ENCODE results near the gene UBE2L3.
A peak's percentile ranks its signal among the peaks of the same experiment; 100 is the strongest.
"Not testable (repeated sequence)": the region's sequence is repeated elsewhere in the genome, so short reads cannot be mapped to it uniquely, and the experiment has no call there.

The UBE2L3 gene

DNA sequence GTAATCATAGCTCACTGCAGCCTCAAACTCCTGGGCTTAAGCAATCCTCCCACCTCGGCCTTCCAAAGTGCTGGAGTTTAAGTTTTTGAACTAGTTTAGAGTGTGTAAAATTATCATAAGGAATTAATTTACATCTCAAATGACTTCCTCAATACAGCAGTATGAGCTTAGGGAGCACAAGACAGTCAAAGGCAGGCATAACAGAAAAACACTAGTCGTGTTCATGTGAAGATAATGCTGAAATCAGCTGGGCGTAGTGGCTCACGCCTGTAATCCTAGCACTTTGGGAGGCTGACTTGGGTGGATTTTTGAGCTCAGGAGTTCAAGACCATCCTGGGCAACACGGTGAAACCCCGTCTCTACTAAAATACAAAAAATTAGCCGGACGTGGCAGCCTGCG is 36.5 kb downstream of the UBE2L3 start:
- DNase-seq, result no peak

DNA sequence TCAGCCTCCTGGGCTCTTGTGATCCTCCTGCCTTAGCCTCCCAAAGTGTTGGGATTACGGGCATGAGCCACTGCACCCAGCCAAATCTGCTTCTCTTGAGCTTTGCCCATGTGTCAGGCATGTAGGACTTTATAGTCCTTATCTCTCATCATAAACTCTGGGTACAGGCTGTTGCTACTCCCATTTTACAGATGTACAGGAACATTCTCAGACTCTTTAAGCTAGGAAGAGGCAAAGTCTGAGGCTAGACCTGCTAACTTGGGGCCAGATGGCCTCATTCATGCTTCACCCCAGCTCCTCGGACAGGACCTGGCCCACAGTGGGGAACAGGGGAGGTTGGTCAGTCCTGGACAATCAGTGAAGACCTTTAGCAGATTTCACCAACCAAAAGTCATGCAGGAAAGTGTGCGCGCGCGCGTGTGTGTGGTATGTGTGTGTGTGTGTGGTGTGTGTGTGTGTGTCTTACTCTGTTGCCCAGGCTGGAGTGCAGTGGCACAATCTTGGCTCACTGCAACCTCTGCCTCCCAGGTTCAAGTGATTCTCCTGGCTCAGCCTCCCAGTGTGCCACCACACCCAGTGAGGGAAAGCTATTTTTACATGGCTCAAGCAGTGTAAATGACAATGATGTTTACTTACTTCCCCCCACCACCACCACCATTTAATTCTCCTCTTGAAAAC is 38.5 kb downstream of the UBE2L3 start:
- no peak for DNase-seq

DNA sequence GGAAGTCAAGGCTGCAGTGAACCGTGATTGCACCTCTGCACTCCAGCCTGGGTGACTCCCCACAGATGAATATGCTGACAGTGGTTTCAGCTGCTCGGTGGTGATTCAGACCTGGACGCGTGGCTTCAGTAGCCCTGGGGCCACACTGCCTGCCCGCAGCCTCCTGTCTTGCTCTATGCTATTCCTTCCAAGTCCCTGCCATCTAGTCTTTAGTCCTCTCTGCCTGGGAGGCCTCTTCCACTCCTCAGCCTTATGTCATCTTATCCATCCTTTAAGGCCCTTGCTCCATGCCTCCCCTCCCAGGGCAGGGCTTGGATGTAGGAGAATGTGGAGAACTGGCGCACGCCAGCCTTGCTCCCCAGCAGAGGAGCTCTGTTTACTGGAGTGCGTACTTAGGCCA is 39.3 kb downstream of the UBE2L3 start:
- DNase-seq, result no peak

DNA sequence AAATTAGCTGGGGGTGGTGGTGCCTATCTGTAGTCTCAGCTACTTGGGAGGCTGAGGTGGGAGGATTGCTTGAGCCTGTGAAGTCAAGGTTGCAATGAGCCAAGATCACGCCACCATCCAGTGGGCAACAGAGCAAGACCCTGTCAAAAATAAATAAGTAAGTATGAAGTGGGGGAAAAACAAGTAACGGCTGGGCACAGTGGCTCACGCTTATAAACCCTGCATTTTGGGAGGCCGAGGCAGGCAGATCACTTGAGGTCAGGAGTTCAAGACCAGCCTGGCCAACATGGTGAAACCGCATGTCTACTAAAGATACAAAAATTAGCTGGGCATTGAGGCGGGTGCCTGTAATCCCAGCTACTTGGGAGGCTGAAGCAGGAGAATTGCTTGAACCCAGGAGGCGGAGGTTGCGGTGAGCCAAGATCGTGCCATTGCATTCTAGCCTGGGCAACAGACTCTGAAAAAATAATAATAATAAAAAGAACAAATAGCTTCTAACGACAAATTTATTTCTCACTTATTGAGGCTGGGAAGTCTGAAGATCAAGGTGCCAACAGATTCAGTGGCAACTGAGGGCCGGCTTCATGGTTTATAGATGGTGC is 42.1 kb downstream of the UBE2L3 start:
- not testable (repeated sequence) for DNase-seq

DNA sequence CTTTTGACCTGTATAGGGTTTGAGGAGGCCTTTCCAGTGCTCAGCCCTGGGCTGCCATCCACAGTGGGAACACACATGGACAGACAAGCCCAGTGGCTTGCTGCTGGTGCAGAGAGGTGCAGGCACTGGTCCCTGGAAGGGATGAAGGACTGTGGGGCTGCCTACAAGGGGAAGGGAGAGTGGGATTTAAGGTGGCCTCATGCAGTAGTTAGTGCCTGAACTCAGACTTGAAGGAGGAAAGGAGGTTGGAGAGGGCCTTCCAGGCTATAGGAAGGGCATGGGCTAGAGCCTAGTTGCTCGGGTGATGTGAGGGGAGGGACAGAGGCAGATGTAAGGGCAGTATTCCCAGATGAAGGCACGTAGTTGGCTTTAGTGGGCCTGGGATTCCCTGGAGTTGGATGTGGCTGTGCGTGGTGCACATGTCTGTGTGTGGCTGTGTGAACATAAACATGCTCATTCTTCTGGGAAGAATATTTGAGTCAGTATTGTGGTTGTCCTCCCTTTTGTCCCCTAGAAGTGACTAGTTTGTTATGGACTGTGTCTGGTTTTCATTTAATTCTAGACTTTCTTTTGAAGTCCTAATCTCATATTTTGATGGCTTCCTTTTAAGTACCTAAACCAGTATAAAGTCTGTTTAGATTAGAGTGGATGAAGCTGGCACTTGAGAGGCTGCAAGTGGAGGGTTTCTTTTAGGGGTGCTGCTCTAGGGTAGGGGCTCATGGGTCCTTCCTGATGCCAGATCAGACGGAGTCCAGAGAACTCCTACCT is 43.9 kb downstream of the UBE2L3 start:
- no peak for DNase-seq

DNA sequence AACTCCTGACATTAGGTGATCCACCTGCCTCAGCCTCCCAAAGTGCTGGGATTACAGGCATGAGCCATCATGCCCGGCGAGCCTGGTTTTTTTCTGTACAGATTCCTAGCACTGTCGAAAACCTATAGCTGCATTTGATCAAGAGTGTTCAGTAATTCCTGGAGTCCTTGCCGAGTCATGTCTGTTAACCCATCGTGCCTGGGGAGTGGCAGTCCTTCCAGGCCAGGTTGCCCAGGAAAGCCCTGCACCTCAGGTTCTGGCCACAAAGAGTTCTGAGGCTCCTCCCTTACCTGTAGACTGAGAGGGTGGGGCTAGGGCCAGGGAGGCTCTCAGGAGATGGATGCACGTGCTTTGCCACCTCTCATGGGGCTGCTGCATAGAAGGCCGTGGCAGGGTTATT is 45.3 kb downstream of the UBE2L3 start:
- DNase-seq, result no peak

DNA sequence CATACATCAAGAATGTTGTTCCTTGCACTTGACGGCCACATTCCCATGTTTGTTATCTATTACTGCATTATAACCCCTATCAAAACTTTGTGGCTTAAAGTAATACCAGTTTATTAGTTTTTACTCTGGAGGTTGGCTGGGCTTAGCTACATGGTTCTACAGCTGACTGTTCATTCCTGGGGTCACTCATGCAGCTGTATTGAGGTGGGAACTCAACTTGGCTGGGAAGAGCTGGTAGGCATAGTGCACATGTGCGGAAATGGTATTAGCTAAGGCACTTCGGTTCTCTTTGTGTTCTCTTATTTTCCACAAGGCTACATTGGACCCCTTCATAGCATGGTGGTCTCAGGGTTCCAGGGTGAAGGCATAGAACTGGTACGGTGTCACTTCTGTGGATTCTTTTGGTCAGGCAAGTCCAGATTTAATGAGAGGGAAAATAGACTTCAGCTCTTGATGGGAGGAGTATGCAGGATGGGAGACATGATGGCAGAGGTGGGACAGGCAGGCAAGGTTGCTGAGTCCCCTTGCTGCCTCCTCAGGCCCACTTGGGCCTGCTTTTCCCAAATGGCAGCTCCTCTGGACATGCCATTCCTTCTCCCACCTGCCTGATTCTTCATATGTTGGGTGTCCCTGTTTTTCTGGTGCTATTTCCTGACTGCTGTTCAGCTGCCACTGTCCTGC is 46.2 kb downstream of the UBE2L3 start:
- no peak for DNase-seq

DNA sequence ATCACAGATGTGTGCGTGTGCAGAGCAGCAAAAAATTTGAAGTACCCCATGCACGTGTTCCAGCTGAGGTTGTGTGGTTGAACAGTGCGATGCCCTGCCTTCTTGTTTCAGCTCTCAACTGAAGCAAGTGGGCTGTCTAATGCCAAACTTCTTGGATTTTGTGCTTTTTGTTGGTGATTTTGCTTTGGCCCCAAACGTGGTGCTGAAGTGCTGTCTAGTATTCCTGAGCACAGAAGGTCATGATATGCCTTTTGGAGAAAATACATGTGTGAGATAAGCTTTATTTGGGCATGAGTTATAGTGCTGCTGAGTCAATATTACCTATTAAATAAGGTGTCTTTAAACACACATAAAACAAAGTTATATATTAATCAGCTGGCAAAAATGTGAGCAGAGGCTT is 48.2 kb downstream of the UBE2L3 start:
- no peak for DNase-seq

DNA sequence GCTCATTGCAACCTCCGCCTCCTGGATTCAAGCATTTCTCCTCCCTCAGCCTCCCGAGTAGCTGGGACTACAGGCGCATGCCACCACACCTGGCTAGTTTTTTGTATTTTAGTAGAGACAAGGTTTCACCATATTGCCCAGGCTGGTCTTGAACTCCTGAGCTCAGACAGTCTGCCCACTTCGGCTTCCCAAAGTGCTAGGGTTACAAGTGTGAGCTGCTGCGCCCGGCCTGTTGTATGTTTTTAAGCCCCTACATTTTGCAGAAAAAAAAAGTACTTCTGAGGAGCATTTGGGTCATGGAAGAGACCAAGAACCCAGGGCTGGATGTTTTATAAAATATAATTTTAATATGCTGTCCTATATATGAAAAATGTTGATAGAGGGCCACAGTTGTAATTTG is 49.8 kb downstream of the UBE2L3 start:
- not testable (repeated sequence) for DNase-seq

DNA sequence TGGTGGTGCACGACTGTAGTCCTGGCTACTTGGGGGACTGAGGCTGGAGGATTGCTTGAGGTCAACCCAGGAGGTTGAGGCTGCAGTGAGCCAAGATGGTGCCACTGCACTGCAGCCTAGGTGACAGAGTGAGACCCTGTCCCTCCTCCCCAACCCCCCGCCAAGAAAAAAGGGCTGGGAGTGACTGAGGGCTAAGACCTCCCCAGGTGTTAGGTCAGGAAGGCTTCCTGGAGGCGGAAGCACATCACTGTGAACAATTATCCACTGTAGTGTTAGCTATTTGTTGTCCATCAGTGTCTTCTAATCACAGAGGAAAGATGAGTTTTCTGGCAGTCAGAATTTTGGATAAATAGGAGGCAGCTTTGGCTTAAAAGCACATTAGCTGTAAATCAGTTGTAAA is 53.5 kb downstream of the UBE2L3 start:
- no peak for DNase-seq

DNA sequence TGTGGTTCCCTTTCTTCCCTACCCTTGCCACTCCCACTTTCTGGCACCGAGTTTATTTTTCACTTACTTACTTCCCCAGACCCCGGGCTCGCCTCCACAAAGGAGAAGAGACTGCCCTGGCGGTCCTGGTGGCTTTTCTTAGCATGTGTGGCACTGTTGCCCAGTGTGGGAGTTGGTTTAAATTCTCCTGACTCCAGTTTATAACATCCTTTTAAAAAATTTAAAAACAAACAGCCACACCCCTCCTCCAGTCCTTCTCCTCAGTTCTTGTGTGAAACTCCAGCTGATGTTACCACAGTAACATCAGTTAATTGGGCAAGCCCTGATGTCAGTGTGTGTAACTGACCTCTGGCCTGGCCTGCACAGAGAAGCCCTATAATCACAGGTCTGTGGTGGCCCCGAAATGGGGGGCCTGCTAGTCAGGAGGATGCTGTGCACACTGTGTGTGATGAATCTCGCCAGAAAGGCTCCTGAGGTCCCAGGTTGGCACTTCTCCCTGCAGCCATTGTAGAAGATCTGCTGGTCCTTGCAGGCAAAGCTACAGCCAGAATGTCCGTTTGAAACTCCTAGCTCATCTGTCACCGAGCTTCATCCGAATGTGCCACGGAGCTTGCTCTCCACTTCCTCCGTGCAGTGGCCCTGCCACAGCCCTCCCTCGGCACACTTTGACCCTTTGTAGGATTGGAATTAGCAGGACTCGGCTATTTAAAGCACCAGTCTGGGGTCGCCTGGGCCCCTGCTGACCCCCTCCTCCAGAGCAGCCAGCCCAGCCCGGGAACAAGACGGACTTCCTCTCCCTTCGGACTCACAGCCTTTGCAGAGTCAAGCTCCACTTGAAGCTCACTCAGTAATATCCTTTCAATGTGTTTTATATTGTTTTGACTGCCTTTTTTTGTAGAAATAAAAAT is 54.8 kb downstream of the UBE2L3 start:
- no peak for DNase-seq

DNA sequence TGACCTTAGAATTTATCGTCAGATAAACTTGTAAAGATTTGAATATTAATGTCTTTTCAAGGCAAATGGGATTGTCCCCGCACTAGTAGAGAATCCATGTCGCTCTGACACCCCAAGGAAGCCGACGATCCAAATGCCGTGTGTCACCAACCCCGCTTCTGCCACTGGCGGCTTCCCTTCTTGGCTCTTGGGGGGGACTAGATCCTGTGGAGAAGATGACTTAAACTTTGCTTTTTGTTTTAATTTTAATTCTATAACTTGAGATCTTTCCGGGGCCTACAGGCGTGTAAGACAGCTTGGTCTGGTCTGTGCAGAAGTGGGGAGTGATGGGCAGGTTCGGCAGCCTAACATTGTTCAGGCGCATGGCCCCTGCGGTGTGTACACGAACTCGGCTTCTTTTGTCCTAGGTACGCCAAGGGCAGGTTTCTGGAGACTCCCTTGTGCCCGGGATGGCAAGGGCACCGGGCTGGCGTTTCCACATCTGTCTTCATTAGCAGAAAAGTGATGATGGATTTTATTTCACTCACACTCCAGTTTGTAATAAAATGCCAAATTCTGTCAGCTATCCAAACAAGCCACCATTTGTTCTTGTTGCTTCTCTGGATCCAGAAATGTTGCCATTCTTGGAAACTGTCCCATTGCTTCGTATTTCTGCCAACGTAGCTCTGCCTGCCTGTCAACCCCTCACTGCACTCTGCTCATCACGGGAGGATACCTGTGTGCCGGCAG is 55.6 kb downstream of the UBE2L3 start:
- no peak for DNase-seq

DNA sequence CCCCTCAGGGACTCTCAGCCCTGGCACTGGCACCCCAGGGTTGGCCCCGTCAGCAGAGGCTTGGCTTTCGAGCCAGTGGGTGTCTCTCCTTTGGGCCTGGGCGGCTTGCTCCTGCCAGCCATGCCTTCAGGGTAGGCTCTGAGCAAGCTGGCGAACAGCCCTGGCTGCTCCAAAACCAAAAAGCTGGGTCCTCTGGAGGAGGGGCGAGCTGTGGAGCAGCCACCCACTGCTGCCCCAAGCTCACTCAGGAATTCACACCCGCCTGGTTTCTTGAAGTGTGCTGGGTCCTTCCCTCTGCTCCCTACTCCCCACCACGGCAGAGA is 56.1 kb downstream of the UBE2L3 start:
- no peak for DNase-seq

DNA sequence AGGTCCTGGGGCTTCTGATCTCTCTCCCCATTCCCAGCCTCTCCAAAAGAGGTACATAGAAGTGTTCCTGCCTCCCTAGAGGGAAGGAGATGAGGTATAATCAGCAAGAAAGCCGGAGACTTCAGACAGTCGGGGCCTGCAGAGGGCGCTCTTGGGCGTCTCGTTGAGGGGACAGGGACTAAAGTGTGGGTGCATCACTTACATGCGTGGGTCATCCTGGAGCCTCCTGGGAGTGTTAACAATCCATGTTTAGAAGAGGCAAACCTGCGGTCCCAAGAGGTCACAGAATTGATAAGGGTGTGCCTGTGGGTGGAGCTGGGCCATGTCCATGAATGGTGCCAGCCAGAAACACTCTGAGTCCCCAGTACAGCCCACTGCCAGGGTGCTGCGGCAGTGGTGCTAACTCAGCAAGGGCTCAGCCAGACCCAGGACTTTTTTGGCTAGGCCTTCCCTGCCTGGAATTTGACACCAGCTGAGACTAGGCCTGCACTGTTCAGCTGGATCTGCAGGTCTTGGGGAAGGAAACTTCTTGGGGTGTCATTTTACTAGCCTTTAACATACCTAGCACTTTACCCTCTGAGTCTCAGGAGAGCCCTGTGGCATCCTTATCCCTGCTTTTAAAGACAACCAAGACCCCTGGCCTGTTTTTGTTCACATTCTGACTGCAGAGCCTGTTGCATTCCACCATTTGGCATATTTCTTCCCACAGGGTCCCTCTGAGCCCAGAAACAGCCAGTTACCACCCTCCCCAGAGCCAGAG is 56.8 kb downstream of the UBE2L3 start:
- DNase-seq, result peak; percentile 55

DNA sequence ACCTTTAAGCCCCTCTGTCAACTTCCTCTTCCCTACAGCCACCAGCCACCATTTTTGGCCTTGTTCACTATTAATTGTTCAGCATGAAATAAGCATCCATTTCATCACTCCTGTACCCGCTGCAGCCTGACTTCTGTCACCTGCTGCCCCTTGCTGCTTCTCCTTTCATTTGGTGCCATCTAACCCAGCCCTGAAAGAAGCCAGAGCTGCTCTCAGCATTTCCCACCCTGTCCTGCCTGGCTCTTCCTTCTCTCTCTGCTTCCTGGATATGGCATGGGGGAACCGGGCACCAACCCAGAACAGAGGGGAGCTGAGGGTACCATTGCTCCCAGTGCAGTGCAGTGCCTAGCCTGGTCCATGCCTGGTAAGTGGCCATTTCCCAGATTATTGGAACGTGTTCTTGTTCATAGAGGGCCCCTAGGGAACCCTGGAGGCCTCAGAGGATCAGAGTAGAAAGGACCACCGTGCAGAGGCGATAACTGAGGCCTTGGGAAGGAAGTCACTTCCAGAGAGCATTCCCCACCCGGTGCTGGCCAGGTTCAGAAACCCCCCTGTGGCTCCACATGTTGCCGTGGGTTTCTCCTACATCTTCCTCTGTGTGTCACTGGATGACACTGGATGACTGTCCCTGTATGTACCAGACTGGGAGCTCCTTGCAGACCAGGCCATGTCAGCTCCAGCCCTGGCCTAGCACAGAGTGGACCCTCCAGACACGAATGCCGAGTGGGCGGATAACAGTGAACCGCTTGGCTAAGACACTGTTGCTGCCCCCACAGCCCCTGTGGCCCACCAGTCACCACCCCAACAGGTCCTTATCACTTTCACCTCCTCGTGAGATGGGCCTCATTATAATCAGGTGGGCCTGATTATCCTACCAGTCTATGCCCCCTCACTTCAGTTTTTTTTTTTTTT is 57.6 kb downstream of the UBE2L3 start:
- no peak for DNase-seq

DNA sequence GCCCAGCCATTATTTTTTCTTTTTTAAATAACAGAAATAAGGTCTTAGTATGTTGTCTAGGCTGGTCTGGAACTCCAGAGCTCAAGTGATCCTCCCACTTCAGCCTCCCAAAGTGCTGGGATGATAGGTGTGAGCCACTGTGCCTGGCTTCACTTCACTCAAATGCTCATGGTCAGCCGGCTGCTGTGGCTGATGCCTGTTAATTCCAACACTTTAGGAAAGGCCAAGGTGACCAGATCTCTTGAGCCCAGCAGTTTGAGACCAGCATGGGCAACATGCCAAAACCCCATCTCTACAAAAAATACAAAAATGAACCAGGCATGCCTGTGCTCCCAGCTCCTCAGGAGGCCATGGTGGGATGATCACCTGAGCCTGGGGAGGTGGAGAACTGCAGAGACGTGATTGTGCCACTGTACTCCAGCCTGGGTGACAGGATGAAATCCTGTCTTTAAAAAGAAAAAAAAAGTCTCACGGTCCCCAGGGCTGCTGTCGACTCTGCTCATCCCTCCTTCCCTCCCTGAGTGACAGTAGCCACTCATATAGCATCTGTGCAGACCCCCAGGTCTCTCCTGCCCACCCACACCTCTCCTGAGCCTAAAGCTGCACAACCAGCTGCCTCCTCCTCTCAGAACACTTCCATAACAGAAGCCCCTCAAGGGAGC is 58.7 kb downstream of the UBE2L3 start:
- no peak for DNase-seq

DNA sequence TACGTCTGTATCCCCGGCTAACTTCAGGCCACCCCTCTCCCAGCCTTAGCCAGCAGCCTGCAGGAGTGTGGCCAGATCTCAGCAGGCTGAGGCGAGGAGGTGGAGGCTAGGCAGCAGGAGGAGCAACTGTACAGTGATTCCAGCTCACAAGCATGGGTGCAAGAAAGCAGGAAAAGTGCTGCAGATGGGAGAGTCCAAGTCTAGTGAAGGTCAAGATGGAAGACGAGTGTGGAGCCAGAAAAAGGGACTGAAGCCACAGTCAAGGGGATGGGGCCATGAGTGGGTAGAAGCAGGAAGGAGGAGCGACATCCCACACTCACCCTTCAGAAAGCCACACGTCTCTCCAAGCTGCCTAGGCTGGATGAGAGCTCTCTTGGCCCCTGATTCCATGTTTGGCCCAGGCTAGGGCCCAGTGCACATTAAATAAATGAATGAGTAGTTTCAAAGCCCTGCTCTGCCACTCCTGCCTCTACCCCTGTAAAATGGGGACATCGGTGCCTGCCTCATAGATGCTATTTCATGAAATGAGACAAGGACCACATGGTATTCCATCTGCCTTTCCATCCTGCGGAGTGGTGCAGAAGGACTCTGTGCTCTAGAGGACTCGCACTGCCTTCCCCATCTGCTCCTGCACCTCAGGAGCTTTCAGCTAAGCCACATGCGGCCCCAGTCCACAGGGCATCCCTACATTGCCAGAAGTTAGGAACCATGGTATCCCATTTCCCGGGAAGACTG is 59.4 kb downstream of the UBE2L3 start:
- no peak for DNase-seq

DNA sequence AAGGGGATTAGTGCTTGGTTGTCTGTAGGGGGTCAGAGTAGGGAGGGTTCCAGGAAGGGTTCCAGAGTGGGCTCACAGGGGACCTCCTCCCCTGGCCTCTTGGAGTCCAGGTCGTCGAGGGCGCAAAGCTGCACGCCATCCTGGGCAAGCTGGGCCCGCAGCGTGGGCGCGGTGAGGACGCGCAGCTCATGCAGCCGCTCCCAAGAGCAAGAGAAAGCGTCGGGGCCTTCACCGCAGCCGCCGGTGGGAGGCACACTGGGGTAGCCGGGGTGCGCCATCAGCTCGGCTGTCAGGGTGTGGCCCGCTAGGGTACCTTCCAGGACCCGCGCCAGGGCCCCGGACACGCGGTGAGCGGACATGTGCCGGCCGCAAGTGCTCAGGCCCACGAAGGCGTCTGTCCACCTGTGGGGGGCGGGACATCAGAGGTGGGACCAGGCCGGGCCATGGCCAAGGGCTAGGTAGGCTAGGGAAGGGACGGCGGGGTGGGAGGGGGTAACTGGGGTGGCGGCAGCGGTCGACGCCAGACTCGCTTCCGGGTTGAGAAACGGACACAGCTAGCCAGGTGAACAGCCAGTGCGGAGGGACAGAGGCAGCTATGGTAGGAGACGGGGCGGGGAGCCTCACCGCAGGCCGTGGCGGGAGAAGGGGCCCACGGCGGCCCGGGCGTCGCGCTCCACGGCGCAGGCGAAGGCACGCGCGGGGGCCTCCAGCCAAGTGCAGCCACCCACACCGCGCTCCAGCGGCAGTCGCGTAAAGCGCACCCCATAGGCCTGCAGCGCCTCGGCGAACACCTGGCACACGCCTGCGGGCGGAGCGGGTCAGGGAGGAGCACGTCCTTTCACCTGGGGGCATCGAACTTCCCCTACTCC is 61.1 kb downstream of the UBE2L3 start:
- no peak for DNase-seq

Measured in activated T-cell treated with anti-CD3 and anti-CD28 coated beads, Interleukin-2, amount 50 U/mL, for 1 hour (primary cell).